OCI-LY1 (cell line): Measurements from ENCODE around the gene SSRP1.

Experiments
- CTCF ChIP-seq: fragments of 200-600 bp; sonication (generic), shearing (Covaris generic); IDR thresholded peaks from 2 replicates; pipeline ENCODE4 v1.5.1; 2017; ENCODE audit warnings: mild to moderate bottlenecking, antibody characterized with exemption, low read length, moderate library complexity, mixed read lengths
- EZH2 ChIP-seq: fragments of 200-600 bp; sonication (generic), shearing (Covaris generic); IDR thresholded peaks from 2 replicates; pipeline ENCODE4 v1.8.0; 2017; ENCODE audit warnings: borderline replicate concordance, mixed run types, mild to moderate bottlenecking, antibody characterized with exemption, low read length, moderate library complexity, mixed read lengths

GRCh38 chr11:57315491-57315890 is 20.2 kb downstream of the SSRP1 start:
- TF ChIP-seq CTCF (no peak), EZH2 (no peak)
